Esophagus muscularis mucosa (tissue), 3 donors: Measurements from ENCODE around the gene PIWIL4.

ENCODE experiments used
- CTCF ChIP-seq, 3 experiments: fragments of 200-600 bp in 2 of 3; fragments of 450-650 bp in 1 of 3; sonication (generic) in 2 of 3; IDR thresholded peaks; one replicate each; pipeline ENCODE4 v1.5.1; 2017 to 2019; ENCODE audit warnings: antibody characterized with exemption in 3 of 3, mild to moderate bottlenecking in 2 of 3, moderate library complexity in 1 of 3
- POLR2A ChIP-seq: fragments of 450-650 bp; IDR thresholded peaks from one replicate; pipeline ENCODE4 v1.6.1; 2017; ENCODE audit warnings: antibody characterized with exemption, moderate library complexity, mild to moderate bottlenecking, low read depth

- no peak for TF ChIP-seq POLR2A
- no peak for TF ChIP-seq CTCF (IDR thresholded peaks at IDR 0.05)
Observed at GRCh38 chr11:94588366-94588942, 21.3 kb downstream of the PIWIL4 start.
